PFSK-1 (cell line): ENCODE data around the gene TNFAIP8L3.

Experiments used
- FOXP2 ChIP-seq: optimal IDR thresholded peaks from 2 replicates; pipeline ENCODE3; 2011; ENCODE audit warnings: borderline replicate concordance, control low read depth, inconsistent platforms; ENCODE audit not compliant: insufficient read depth; ENCODE audit errors: extremely low read length, extremely low read depth
- POLR2AphosphoS5 ChIP-seq: IDR thresholded peaks from 2 replicates; pipeline ENCODE4 v1.6.1; 2012; ENCODE audit warnings: low read depth, mild to moderate bottlenecking, control low read depth, low read length, moderate library complexity
- SIN3A ChIP-seq: IDR thresholded peaks from 2 replicates; pipeline ENCODE4 v1.6.1; 2012; ENCODE audit warnings: mild to moderate bottlenecking, low read length, moderate library complexity, borderline replicate concordance; ENCODE audit not compliant: insufficient read depth
- TAF1 ChIP-seq: IDR thresholded peaks from 2 replicates; pipeline ENCODE4 v1.6.1; 2012; ENCODE audit warnings: low read length, control low read depth, borderline replicate concordance; ENCODE audit not compliant: insufficient read depth
- TF ChIP-seq, protein P1 (sequence below), 2 experiments: IDR thresholded peaks; 2 replicates each; pipeline versions ENCODE4 v1.6.1 to v1.8.0; 2011 to 2012; ENCODE audit warnings: low read depth in 2 of 2, low read length in 2 of 2, control low read depth in 1 of 2, inconsistent platforms in 1 of 2, mild to moderate bottlenecking in 1 of 2, moderate library complexity in 1 of 2; ENCODE audit not compliant: insufficient read depth in 1 of 2

TNFAIP8L3 gene

DNA sequence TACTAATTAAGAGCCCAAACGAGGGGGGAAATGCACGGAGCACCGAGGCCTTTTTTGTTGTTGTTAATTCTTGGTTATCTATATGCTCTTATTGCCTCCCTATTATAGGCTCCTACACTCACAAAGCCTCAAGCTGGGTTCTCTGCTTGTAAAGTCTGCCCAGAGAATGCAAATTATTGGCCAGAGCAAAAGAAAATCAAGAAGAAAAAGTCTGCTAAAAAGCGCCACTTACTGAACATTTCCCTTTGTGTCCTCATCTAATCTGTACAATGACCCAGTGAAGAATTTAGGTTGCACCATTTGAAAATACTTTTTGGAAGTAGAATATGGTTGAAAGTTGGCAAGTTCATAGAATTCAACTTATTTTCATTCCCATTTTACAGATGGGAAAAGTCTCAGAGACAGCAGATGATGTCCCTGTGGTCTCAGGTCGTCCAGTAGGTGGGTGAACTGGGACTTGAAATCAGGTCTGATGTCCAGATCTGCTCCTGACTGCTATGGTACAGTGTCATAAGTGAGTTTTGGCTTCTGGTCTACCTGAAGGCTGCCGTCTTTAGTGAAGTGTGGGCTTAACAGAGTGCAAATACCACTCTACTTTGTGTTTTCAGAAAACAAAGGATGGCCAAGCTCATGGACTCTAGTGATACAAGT, 1.1 kb upstream of the TNFAIP8L3 start:
- TF ChIP-seq, protein P1, sequence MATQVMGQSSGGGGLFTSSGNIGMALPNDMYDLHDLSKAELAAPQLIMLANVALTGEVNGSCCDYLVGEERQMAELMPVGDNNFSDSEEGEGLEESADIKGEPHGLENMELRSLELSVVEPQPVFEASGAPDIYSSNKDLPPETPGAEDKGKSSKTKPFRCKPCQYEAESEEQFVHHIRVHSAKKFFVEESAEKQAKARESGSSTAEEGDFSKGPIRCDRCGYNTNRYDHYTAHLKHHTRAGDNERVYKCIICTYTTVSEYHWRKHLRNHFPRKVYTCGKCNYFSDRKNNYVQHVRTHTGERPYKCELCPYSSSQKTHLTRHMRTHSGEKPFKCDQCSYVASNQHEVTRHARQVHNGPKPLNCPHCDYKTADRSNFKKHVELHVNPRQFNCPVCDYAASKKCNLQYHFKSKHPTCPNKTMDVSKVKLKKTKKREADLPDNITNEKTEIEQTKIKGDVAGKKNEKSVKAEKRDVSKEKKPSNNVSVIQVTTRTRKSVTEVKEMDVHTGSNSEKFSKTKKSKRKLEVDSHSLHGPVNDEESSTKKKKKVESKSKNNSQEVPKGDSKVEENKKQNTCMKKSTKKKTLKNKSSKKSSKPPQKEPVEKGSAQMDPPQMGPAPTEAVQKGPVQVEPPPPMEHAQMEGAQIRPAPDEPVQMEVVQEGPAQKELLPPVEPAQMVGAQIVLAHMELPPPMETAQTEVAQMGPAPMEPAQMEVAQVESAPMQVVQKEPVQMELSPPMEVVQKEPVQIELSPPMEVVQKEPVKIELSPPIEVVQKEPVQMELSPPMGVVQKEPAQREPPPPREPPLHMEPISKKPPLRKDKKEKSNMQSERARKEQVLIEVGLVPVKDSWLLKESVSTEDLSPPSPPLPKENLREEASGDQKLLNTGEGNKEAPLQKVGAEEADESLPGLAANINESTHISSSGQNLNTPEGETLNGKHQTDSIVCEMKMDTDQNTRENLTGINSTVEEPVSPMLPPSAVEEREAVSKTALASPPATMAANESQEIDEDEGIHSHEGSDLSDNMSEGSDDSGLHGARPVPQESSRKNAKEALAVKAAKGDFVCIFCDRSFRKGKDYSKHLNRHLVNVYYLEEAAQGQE (IDR thresholded peaks at IDR 0.05; ENCODE audit: insufficient read depth in 1 of 2, low read depth in 2 of 2, low read length in 2 of 2): no peak
- TF ChIP-seq SIN3A (no peak), POLR2AphosphoS5 (no peak), FOXP2 (no peak), TAF1 (no peak)

DNA sequence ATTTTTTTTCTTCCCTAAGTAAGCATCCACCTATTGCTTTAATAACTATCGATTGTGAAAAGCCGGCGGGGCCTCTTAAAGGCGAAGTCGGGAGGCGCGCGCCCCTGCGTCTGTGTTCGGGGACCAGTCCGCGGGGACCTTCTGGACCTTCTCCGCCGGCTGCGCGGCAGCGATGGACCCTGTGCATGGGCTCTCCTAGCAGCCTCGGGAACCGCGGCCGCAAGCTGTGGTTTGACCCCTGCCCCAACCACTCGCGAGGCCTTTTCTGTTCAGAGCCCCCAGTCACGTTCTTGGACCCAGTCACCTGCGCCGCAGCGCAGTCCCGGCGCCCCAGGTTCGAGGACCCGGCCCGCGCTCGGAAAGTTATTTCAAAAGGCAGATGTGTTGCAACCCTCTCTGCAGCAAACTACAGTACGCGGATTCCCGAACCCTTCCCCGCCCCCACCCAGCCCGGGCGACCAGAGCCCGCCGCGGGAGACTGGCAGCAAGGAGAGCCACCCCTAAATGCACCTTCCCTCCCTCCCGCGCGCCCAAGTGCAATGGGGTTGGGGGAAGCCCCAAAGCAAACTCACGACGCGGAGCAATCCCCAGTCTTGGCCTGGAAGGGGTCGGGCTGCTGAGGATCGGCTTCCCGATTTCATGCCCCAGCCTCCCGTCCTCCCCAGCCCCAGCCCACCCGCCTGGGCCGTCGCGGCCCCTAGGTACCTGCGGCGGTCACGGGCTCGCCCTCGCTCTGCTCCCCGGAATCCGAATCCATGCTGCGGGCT, 684 bp downstream of the TNFAIP8L3 start:
- TF ChIP-seq FOXP2: no peak
- no peak for TF ChIP-seq POLR2AphosphoS5
- TF ChIP-seq, protein P1 (IDR thresholded peaks at IDR 0.05; ENCODE audit: insufficient read depth in 1 of 2, low read depth in 2 of 2, low read length in 2 of 2): no peak

DNA sequence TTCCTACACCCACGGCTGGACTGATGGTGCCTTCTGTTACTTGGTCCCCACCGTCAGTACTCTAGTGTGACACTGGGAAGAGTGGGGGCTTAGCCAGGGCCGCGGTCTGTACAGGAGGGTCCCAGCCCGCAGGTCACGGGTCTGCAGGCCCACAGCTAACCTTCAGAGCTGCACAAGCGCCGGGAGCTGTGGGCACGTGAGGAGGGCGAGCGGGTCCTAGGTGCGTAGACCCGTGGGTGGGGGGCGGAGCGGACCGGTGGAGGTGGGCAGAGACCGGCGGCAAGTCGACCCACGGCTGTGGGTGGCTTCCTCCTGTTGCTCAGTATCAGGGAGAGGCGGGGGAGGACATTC, 1.2 kb downstream of the TNFAIP8L3 start:
- TF ChIP-seq, protein P1 (IDR thresholded peaks at IDR 0.05; ENCODE audit: insufficient read depth in 1 of 2, low read depth in 2 of 2, low read length in 2 of 2): no peak
- TF ChIP-seq TAF1: no peak
- TF ChIP-seq FOXP2: no peak
- TF ChIP-seq POLR2AphosphoS5: no peak
- no peak for TF ChIP-seq SIN3A

DNA sequence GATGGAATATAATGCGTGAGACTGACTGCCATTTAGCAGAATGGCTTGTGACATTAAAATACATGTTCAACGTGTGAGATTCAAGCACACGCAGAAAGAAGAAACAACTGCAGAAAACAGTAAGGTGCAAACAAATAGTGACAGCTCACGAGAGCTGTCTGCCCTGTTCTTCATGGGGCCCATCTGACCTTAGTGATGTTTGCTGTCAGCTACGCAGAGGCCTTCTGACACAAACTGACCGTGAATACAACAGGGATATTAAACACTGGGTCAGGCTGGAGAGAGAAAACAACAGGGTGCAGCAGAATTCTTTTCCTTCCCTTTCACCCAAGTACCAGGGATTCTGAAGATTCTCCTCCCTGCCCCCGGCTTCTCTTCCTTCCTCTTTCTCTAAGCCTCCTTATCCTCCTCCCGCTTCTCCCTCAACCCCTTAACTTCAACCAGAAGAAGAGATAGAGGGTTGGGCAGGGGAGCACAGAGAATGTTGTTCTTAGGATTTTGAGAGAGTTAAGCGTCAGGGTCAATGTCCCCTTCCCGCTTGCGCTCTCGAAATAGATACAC, 2.1 kb downstream of the TNFAIP8L3 start:
- TF ChIP-seq, protein P1 (IDR thresholded peaks at IDR 0.05; ENCODE audit: insufficient read depth in 1 of 2, low read depth in 2 of 2, low read length in 2 of 2): no peak
- TF ChIP-seq TAF1 (no peak), FOXP2 (no peak), SIN3A (no peak), POLR2AphosphoS5 (no peak)

DNA sequence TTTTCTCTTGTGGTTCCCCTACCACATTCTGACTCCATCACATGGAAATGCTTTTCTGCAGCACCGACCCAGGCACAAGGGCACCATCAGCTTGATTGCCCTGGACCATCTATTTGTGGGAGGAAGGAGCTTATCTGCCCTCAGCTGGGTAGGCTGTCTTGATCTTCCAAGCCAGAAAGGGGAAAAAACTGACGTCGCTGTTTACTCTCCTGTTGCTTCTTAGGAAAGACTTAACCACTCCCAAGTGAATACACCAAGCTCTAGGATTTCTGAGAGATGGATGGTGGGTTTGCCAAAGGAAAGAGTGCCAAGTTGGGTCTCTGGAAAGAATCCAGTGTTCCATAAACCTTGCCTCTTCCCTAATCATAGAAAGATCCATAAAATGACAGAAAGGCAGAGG, 4.0 kb downstream of the TNFAIP8L3 start:
- TF ChIP-seq TAF1 (no peak), SIN3A (no peak), POLR2AphosphoS5 (no peak), FOXP2 (no peak)
- TF ChIP-seq, protein P1 (IDR thresholded peaks at IDR 0.05; ENCODE audit: insufficient read depth in 1 of 2, low read depth in 2 of 2, low read length in 2 of 2): no peak
